H9 (cell line): ENCODE data around the gene GPC1. TPM values are rescaled to one million over a fixed set of nuclear protein-coding genes. Genes with fewer than 3 reads are reported as not detected.

Source experiments
- DNase-seq: peaks from one replicate; pipeline ENCODE4 v3.0.0-alpha.2; 2017
- H2AFZ ChIP-seq: one replicate; pipeline ENCODE4 v1.6.1; 2013; ENCODE audit warnings: mild to moderate bottlenecking, low read length, control low read depth, moderate library complexity
- H2AK5ac ChIP-seq: 2 replicates; pipeline ENCODE4 v1.6.1; 2013; ENCODE audit warnings: low read length, control low read depth, mixed read lengths; ENCODE audit not compliant: insufficient read length
- H2BK120ac ChIP-seq: one replicate; pipeline ENCODE4 v1.6.1; 2013; ENCODE audit warnings: low read depth, mild to moderate bottlenecking, low read length, control low read depth, inconsistent platforms; ENCODE audit not compliant: poor library complexity, severe bottlenecking
- H2BK12ac ChIP-seq: 2 replicates; pipeline ENCODE4 v1.6.1; 2013; ENCODE audit warnings: low read length, control low read depth, mixed read lengths, low read depth; ENCODE audit not compliant: insufficient read length
- H2BK15ac ChIP-seq: 2 replicates; pipeline ENCODE4 v1.6.1; 2013; ENCODE audit warnings: low read depth, low read length, control low read depth
- H2BK20ac ChIP-seq: one replicate; pipeline ENCODE4 v1.6.1; 2013; ENCODE audit warnings: low read depth, mild to moderate bottlenecking, low read length, control low read depth, inconsistent platforms; ENCODE audit not compliant: poor library complexity, severe bottlenecking
- H2BK5ac ChIP-seq: 2 replicates; pipeline ENCODE4 v1.6.1; 2013; ENCODE audit warnings: low read length, control low read depth, mixed read lengths; ENCODE audit not compliant: insufficient read length
- H3K14ac ChIP-seq: 2 replicates; pipeline ENCODE4 v1.6.1; 2013; ENCODE audit warnings: low read length, control low read depth; ENCODE audit not compliant: insufficient read depth
- H3K18ac ChIP-seq: 2 replicates; pipeline ENCODE4 v1.6.1; 2013; ENCODE audit warnings: low read depth, mild to moderate bottlenecking, mixed read lengths, low read length, control low read depth; ENCODE audit not compliant: insufficient read length
- H3K23ac ChIP-seq: 2 replicates; pipeline ENCODE4 v1.6.1; 2013; ENCODE audit warnings: low read length, control low read depth, mixed read lengths, low read depth; ENCODE audit not compliant: insufficient read length
- H3K23me2 ChIP-seq: 2 replicates; pipeline ENCODE4 v1.6.1; 2013; ENCODE audit warnings: low read depth, mild to moderate bottlenecking, mixed read lengths, low read length, control low read depth; ENCODE audit not compliant: insufficient read length, poor library complexity, severe bottlenecking
- H3K27ac ChIP-seq: 2 replicates; pipeline ENCODE4 v1.5.1; 2013; ENCODE audit warnings: low read length, control low read depth, mixed read lengths, low read depth; ENCODE audit not compliant: insufficient read length
- H3K27me3 ChIP-seq: 2 replicates; pipeline ENCODE4 v1.6.1; 2013; ENCODE audit warnings: low read length, control low read depth, inconsistent platforms; ENCODE audit not compliant: insufficient read depth
- H3K4ac ChIP-seq: 2 replicates; pipeline ENCODE4 v1.6.1; 2013; ENCODE audit warnings: low read depth, mild to moderate bottlenecking, control low read depth, inconsistent platforms, low read length, moderate library complexity
- H3K4me1 ChIP-seq: 2 replicates; pipeline ENCODE4 v1.6.1; 2013; ENCODE audit warnings: low read length, control low read depth, inconsistent platforms; ENCODE audit not compliant: insufficient read depth
- H3K4me2 ChIP-seq: 2 replicates; pipeline ENCODE4 v1.6.1; 2013; ENCODE audit warnings: low read length, control low read depth, mixed read lengths; ENCODE audit not compliant: insufficient read length, insufficient read depth
- H3K56ac ChIP-seq: 2 replicates; pipeline ENCODE4 v1.6.1; 2013; ENCODE audit warnings: low read depth, mild to moderate bottlenecking, mixed read lengths, low read length, control low read depth; ENCODE audit not compliant: insufficient read length
- H3K79me1 ChIP-seq: 2 replicates; pipeline ENCODE4 v1.6.1; 2013; ENCODE audit warnings: low read depth, mild to moderate bottlenecking, moderate library complexity, low read length, control low read depth, inconsistent platforms; ENCODE audit not compliant: insufficient read depth, poor library complexity, severe bottlenecking
- H3K79me2 ChIP-seq: 2 replicates; pipeline ENCODE4 v1.6.1; 2013; ENCODE audit warnings: low read length, control low read depth, inconsistent platforms; ENCODE audit not compliant: insufficient read depth
- H3K9ac ChIP-seq: 2 replicates; pipeline ENCODE4 v1.6.1; 2013; ENCODE audit warnings: low read length, control low read depth, mixed read lengths; ENCODE audit not compliant: insufficient read length; ENCODE audit errors: extremely low read depth
- H3K9me3 ChIP-seq: one replicate; pipeline ENCODE4 v1.6.1; 2013; ENCODE audit warnings: low read depth, low read length, inconsistent platforms; ENCODE audit not compliant: control insufficient read depth
- H3T11ph ChIP-seq: one replicate; pipeline ENCODE4 v1.6.1; 2013; ENCODE audit warnings: mild to moderate bottlenecking, low read length, control low read depth, inconsistent platforms
- H4K20me1 ChIP-seq: one replicate; pipeline ENCODE4 v1.6.1; 2013; ENCODE audit not compliant: control insufficient read depth, insufficient read length, insufficient read depth
- H4K5ac ChIP-seq: 2 replicates; pipeline ENCODE4 v1.6.1; 2013; ENCODE audit warnings: low read depth, mild to moderate bottlenecking, mixed read lengths, low read length, control low read depth; ENCODE audit not compliant: insufficient read length
- H4K8ac ChIP-seq: replicated peaks from 2 replicates; pipeline ENCODE4 v1.6.1; 2013; ENCODE audit warnings: low read length, control low read depth, mixed read lengths, low read depth; ENCODE audit not compliant: insufficient read length
- H4K91ac ChIP-seq: 2 replicates; pipeline ENCODE4 v1.6.1; 2013; ENCODE audit warnings: low read depth, mild to moderate bottlenecking, moderate library complexity, mixed read lengths, low read length, control low read depth; ENCODE audit not compliant: insufficient read length
- H3K27ac Mint-ChIP-seq, 3 experiments: 2 replicates in 2 of 3; 3 replicates in 1 of 3; pipeline ENCODE4 v1.8.0; 2020 to 2021; ENCODE audit warnings: mixed read lengths in 3 of 3, mild to moderate bottlenecking in 1 of 3, moderate library complexity in 1 of 3
- H3K27me3 Mint-ChIP-seq: 2 replicates; pipeline ENCODE4 v1.8.0; 2021; ENCODE audit warnings: low read depth, mild to moderate bottlenecking, moderate library complexity, mixed read lengths
- H3K36me3 Mint-ChIP-seq, 3 experiments: 2 replicates in 2 of 3; 3 replicates in 1 of 3; pipeline ENCODE4 v1.8.0; 2020 to 2021; ENCODE audit warnings: low read depth in 3 of 3, mixed read lengths in 3 of 3; ENCODE audit not compliant: insufficient read depth in 1 of 3
- H3K4me1 Mint-ChIP-seq, 2 experiments: 2 replicates each; pipeline ENCODE4 v1.8.0; 2020; ENCODE audit warnings: mixed read lengths in 2 of 2
- H3K4me3 Mint-ChIP-seq, 2 experiments: 2 replicates in 1 of 2; 3 replicates in 1 of 2; pipeline ENCODE4 v1.8.0; 2020 to 2021; ENCODE audit warnings: mild to moderate bottlenecking in 2 of 2, mixed read lengths in 2 of 2, moderate library complexity in 1 of 2
- H3K9me3 Mint-ChIP-seq, 2 experiments: 2 replicates in 1 of 2; 3 replicates in 1 of 2; pipeline ENCODE4 v1.8.0; 2020; ENCODE audit warnings: mild to moderate bottlenecking in 2 of 2, mixed read lengths in 2 of 2, moderate library complexity in 1 of 2
- WGBS: extraction: QIAGEN DNeasy Blood & Tissue Kit; methylation state at CpG from one replicate; pipeline ENCODE4 v1.1.7; 2013; ENCODE audit warnings: missing lambda C conversion rate, low lambda C conversion rate, mixed read lengths; ENCODE audit not compliant: insufficient read length; ENCODE audit errors: extremely low coverage; 5-methylcytosine and 5-hydroxymethylcytosine counted together
- total RNA-seq: library from RNA; stranded (reverse); gene quantifications from 2 replicates; pipeline ENCODE4 v1.2.1, GENCODE V29; 2021
- TF ChIP-seq, protein P1 (sequence below): fragments of 200-600 bp; sonication (generic); conservative IDR thresholded peaks from 3 replicates; pipeline ENCODE4 v1.8.0; 2021; ENCODE audit warnings: antibody characterized with exemption, mild to moderate bottlenecking

Gene GPC1
- total RNA-seq, 1 experiment from 2014 or later = 39.4 TPM

DNA sequence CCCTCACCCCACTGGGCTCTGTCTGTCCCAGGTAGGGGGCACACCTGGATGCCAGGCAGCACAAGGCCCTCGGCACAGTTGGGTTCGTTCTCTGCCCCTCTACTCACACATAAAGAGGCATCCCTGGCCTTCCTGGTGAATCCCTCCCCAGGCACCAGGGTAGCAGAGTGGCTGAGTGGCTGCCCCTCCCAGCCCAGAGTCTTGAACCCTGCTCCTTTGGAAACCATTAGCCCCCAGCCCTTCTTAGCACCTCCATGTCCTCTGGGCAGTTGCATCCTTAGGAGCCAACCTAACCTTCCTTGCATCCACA, 2.0 kb downstream of the GPC1 start:
- H4K20me1 ChIP-seq = no peaks in the 10 kb centered on the region
- H3K27ac ChIP-seq = no peak overlapping the region
- H3T11ph ChIP-seq = no peak overlapping the region
- H3K4me1 ChIP-seq = no peaks in the 10 kb centered on the region; the same call in 1 of the 2 replicates
- TF ChIP-seq, protein P1, sequence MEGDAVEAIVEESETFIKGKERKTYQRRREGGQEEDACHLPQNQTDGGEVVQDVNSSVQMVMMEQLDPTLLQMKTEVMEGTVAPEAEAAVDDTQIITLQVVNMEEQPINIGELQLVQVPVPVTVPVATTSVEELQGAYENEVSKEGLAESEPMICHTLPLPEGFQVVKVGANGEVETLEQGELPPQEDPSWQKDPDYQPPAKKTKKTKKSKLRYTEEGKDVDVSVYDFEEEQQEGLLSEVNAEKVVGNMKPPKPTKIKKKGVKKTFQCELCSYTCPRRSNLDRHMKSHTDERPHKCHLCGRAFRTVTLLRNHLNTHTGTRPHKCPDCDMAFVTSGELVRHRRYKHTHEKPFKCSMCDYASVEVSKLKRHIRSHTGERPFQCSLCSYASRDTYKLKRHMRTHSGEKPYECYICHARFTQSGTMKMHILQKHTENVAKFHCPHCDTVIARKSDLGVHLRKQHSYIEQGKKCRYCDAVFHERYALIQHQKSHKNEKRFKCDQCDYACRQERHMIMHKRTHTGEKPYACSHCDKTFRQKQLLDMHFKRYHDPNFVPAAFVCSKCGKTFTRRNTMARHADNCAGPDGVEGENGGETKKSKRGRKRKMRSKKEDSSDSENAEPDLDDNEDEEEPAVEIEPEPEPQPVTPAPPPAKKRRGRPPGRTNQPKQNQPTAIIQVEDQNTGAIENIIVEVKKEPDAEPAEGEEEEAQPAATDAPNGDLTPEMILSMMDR = no peak
- H3K79me1 ChIP-seq = no peaks in the 10 kb centered on the region
- H3K27ac Mint-ChIP-seq = no peak overlapping the region
- no peak overlapping the region for H3K18ac ChIP-seq
- H4K5ac ChIP-seq = no peak overlapping the region
- no peak overlapping the region for H2BK20ac ChIP-seq
- H2BK5ac ChIP-seq = no peak overlapping the region
- no peak overlapping the region for H2AK5ac ChIP-seq
- peaks cover 13% of the 10 kb centered on the region; the same call in 1 of the 2 replicates for H3K27me3 ChIP-seq
- H3K23me2 ChIP-seq = peaks cover 8% of the 10 kb centered on the region
- no peak overlapping the region for H2BK15ac ChIP-seq
- no peak overlapping the region for H2BK12ac ChIP-seq
- H2BK120ac ChIP-seq = no peak overlapping the region
- DNase-seq = no peak
- no peak overlapping the region for H4K91ac ChIP-seq
- H3K27me3 Mint-ChIP-seq = peaks cover 42% of the 10 kb centered on the region
- H2AFZ ChIP-seq = no peak overlapping the region
- no peak overlapping the region for H4K8ac ChIP-seq
- peaks cover 11 to 16% of the 10 kb centered on the region in 2 experiments for H3K4me1 Mint-ChIP-seq
- H3K14ac ChIP-seq = no peak overlapping the region
- no peak overlapping the region for H3K4ac ChIP-seq
- H3K9me3 Mint-ChIP-seq = no peaks in the 10 kb centered on the region
- H3K36me3 Mint-ChIP-seq = peaks cover 0 to 2% (median 0%) of the 10 kb centered on the region in 3 experiments; a peak in 1 of 7 replicates
- H3K56ac ChIP-seq = no peak overlapping the region
- H3K23ac ChIP-seq = no peak overlapping the region
- H3K79me2 ChIP-seq = no peaks in the 10 kb centered on the region; the same call in 1 of the 2 replicates
- H3K9ac ChIP-seq = no peak overlapping the region
- peak overlapping the region; percentile 62 to 79; a peak in 4 of 5 replicates for H3K4me3 Mint-ChIP-seq
- H3K9me3 ChIP-seq = no peaks in the 10 kb centered on the region
- no peak overlapping the region for H3K4me2 ChIP-seq
- WGBS = no CpG with 5 or more reads among the region's 2 CpGs
